NCI-H82 (cell line): ENCODE measurements around the gene PRR13.
A peak's percentile ranks its signal among the peaks of the same experiment; 100 is the strongest.
"Not testable (repeated sequence)": the region's sequence is repeated elsewhere in the genome, so short reads cannot be mapped to it uniquely, and the experiment has no call there.

Source experiments
- DNase-seq: peaks from one replicate; lab custom pipeline; 2025; lab: John Stamatoyannopoulos, UW

The PRR13 gene

DNA sequence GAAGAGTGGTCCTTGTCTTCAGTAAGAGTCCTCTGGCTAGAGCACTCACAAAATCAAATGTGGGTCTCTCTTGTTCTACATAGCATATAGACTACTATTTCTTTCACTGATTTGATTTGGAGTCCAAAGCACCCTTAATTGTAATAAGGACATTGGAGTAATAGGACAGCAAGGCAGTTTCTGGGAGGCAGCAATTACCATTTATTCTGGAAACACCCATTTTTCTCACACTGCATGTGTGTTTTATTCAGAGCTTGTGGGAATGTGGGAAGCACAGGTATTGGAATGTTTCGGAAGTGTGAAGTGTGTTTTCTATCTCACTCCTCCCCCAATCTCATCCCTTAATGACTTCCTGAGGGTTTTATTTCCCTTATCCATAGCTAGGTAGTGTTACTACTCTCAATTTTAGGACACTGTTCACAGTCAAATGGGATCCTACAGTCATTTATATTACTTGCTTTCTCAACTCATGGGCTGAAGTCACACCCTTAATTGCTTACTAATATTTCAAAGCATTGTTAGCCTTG is 30.6 kb downstream of the PRR13 start:
- no peak for DNase-seq

DNA sequence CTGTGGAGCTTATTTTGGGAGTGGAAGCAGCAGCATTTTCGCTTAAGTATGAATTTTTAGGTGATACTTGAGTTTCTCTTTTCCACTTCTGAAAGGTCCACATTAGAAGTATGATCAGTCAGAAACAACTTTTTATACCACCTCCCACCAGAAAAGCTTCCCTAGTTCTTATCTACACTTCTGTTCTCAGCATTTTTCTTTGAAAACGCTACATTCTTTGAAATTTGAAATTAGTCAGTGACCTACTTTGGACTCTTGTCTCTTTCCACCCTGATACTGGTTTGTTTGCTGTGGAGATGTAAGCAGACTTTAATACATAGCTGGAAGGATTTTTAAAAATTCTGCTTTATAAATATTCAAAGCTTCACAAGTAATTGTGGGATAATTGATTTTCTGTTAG is 32.5 kb downstream of the PRR13 start:
- no peak for DNase-seq

DNA sequence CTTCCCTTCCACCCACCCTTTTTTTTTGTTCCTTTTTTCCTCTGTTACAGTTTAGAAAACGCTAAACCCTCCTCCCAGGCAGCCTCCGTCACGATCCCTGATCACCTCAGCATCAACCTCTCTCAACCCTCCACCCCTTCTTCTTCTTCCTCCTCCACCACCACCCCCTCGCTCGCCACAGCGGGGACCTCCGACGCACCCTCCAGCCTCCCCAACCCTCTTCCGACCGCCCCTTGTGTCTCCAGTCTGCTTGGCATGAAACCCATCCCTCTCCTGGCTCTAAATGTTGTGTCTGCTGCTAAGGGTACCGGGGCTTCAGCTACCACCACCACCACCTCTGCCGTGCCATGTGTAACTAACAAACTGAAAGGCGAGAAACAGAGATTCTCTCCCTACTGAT is 33.3 kb downstream of the PRR13 start:
- no peak for DNase-seq

DNA sequence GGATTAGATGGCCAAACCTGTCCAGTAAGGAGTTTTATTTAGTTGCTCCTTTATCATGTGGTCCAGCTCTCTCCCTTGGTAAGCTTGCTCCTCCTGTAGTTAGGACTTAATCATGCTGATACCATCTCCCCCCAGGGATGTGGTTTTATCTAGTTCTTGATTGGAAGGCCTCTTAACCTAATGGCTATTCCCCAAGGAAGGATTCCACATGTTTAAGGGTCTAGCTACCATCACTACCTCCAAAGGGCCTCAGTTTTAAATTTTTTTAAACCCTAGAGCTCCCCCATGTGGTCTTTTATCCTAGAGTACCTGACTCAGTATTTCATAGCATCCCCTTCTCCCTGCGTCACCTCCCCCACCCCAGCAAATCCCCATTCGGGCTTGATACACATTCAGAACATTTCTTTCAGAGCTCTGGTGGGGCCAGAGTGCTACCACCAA is 35.3 kb downstream of the PRR13 start:
- peak; percentile 80 for DNase-seq

DNA sequence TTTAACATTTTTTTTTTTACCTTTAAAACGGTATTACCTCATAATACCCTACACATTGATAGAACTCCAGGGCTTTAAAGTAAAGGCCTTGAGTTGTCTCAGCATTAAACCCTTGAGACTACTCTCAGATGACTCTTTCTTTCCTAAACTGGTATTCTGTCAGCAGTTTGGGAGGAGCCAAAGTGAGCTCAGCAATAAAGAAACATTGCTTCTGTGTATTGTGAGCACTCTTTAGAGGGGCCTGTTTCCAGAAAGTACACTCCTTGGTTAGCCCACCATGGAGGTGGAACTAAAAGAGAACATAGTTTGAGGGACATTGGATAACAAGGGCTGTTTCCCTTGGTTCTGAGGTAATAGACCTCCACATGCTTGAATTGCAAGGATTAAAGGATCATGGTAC is 37.3 kb downstream of the PRR13 start:
- DNase-seq = no peak

DNA sequence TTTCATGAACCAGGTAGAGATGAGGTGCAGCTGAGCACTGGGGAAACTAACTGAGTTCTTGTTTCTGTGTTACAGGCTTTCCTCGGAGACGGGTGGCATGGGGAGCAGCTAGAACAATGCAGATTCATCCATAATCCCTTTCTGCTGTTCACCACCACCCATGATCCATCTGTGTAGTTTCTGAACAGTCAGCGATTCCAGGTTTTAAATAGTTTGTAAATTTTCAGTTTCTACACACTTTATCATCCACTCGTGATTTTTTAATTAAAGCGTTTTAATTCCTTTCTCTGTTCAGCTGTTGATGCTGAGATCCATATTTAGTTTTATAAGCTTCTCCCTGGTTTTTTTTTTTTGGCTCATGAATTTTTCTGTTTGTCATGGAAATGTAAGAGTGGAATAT is 37.8 kb downstream of the PRR13 start:
- DNase-seq = no peak

DNA sequence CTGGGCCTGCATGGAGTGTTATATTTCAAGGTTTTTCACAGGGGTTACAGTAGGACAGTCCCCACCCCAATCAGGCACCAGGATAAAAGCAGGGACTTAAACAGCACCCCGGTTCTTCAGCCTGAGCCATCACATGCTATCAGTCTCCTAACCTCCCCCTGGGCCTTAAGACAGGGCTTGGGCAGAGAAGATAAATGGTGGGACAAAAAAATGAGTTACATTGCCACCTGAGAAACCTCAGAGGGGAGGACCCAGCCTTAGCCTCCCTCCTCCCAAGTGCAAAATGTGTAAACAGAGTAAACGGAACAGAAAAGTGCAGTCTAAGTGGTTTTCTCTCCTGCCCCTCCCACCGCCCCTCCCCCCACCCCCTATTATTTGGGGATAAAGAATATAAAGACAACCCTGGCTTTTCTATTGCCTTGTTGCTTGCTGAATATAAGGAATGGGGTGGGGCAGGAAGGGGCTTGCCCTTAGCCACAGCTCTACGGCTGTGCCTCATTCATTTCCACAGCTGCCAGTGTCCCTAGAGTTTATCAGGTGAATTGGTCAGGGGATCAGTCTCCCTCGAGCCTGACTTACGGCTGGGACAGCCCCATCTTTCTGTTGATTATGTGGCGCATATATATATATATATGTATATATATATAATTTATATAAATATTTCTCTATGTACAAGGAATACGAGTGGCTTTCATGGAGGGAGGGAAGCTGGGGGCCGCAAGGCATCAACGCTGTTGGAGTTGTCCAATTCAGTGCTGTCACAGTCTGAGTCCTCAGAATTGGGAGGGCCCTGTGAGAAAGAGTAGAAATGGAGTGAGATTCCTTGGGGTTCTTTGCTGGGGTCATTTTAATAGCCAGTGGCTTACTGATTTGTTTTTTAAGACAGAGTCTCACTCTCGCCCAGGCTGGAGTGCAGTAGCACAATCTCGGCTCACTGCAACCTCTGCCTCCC is 39.2 kb downstream of the PRR13 start:
- DNase-seq = no peak

DNA sequence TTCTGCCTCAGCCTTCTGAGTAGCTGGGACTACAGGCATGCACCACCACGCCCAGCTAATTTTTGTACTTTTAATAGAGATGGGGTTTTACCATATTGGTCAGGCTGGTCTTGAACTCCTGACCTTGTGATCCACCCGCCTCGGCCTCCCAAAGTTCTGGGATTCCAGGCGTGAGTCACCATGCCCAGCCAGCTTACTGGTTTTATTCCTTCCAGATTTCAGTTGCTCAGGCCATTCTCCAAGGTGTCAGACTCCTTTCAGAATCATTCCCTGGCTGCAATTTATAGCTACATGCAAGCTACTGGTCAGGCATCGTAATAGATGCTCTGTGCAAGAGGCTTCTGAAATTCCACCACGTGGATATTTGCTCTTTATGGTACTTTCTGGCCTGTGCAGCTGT is 39.9 kb downstream of the PRR13 start:
- DNase-seq = not testable (repeated sequence)

DNA sequence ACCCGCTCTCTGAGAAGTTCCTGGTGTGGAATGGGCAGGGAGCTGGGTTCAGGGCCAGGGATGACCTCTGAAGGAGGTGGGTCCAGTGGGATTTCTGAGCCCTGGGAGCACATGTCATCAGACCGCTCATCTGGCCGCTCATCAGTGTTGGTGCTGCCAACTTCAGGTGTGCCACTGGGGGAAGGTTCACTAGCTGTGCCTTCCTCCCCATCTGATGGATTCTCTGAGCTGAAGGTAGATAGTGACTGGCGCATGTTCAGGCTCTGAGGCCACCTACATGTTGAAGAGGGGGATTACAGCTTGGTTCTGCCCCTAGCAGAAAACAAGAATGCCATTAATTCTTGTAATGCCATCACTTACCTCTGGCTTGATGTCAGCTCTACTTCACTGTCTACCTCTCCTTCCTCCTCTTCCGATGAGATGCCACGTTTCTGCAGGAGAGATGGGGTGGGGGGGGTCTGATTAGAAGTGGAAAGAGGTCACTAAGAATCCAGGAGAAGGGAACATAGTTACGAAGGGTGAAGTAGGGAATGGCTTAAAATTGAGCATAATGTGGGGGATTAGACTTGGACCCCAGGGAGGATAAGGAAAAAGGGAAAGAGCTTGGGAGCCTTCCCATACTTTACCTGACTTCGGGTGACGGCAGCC is 40.5 kb downstream of the PRR13 start:
- DNase-seq = peak; percentile 46

DNA sequence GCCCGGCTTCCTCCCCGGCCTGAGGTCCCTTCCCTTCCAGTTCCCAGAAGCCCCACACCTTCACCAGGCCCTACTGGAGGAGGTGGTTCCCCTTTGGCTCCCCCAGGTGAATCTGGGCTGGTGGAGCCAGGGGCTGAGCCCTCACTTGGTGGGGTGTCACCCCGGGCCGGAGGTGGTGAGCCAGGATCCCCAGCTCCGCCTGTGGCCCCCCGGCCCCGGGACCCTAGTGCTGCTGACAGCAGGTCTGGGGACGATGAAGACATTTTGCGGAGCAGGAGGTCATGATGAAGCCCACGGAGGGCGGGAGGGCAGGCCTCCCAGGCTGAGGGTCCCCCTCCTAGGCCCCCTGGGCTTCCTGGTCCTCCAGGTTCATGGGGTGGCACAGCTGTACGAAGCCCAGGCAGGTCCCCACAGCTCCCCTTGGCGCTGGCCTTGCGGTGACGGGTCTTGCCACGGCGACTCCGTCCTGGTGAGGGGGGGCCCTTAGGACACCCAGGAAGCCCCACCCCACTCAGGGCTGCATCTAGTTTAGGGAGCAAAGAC is 41.2 kb downstream of the PRR13 start:
- DNase-seq = no peak

DNA sequence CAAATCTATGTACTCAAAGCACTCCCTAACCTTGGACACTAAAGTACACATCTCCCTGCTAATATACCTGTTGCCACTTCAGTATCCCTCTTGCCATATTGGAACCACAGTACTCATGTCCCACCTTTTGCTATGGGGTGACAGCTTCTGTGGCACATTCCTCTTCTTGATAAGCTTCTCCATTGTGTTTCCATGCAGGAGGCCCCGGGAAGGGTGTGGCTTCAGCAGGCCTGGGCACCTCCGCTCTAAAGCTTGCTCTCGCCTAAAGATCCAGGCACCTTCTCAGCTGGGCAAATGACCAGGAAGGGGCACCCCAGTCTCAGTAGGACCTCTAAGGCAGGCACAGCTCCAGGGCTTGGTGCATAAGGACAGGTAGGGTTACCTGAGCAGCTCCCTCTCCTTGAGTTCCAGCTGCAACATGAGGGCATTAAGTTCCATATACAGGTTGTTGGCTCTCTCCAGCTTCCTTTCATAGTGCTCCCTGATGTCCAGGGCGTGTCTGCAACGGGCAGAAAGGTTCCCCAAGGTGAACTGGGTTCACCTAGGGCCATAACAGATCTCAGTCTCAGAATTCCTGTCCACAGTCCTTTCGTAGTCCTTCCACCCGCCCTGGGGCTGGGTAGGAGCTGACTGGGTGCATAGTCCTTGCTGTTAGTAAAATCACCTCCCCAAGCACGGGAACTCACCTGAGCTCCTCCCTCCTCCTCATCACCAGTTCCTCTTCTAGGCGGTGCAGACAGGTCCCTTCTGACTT is 41.9 kb downstream of the PRR13 start:
- DNase-seq = peak; percentile 43

DNA sequence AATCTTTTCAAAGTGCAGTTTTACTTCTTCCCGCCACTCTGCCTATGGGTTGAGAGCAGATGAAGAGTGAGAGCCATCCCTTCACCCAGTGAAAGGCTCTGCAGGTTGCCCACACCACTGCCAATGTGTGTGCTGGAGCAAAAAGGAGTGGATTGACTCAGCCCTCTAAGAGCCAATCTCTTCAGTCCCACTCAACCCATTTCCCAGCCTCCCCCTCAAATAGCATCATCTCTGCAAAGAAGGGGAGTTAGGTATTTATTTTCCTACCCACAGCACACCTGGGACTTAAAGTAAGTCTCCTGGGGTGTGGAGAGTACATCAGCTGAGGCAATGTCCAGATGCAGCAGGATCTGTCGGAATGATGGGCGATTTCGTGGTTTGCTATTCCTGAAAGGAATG is 42.4 kb downstream of the PRR13 start:
- DNase-seq = no peak

DNA sequence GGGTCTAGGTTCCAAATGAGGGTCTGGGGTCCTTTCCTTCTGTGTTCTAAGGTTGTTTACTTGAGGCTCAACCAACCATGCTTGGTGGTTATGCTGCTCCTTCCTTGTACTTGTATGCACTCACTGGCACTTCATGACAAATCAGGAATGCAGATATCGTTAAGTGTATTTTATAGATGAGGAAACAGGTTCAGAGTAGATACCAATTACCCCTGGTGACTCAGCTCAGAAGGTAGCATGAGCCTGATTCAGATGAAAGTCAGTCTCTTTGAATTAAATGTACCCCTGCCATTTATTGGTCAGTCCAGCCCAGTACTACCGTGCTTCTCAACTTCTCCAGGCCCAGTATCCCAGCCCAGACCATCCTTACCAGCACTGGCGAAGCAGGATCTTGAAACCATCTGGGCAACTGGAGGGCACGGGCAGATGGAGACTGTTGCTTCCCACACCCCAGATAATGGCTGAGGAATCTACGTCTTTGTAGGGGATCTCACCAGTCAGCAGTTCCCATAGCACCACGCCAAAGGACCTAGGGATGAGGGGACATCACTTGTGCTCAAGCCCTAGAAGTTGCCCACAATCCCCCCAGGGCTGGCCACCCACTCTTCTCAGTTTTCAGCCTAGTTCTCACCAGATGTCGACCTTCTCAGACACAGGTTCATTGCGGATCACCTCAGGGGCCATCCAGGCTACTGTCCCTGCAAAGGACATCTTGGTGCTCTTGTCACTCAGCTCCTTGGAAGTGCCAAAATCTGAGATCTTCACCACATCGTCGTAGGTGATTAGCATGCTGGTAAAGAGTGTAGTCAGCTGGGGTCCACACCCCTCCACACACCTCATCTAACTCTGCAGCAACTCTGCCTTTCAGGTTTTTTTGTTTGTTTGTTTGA is 43.4 kb downstream of the PRR13 start:
- no peak for DNase-seq

DNA sequence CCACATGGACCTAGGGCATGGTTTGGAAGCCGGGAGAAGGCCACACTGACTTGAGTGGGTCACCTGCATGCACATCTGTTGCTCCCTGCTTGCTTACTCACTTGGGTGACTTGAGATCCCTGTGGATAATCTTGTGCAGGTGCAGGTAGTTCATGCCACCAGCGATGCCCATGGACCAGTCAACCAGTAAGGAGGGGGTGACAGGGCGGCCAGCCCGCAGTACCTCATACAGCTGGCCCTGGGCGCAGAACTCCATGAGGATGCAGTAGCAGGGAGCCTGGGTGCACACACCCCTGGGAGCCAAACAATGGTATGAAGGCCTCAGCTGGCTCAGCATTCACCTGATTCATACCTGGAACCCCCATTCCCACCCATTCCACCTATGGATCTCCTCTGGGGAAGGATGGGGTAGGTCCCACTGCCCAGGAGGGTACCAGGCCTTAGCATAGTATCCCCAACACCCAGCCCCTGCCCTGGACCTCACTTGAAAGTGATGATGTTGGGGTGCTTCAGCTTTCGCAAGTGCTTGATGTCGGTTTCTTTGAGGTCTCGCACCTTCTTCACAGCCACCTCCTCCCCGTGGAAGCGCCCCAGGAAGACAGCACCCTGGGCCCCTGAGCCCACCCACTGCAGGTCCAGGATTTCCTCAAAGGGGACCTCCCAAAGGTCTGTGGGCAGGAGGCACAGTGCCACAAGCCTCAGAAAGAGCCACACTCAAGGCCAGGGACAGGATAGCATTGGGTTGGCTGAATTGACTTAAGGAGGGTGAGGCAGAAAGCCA is 44.6 kb downstream of the PRR13 start:
- DNase-seq = no peak

DNA sequence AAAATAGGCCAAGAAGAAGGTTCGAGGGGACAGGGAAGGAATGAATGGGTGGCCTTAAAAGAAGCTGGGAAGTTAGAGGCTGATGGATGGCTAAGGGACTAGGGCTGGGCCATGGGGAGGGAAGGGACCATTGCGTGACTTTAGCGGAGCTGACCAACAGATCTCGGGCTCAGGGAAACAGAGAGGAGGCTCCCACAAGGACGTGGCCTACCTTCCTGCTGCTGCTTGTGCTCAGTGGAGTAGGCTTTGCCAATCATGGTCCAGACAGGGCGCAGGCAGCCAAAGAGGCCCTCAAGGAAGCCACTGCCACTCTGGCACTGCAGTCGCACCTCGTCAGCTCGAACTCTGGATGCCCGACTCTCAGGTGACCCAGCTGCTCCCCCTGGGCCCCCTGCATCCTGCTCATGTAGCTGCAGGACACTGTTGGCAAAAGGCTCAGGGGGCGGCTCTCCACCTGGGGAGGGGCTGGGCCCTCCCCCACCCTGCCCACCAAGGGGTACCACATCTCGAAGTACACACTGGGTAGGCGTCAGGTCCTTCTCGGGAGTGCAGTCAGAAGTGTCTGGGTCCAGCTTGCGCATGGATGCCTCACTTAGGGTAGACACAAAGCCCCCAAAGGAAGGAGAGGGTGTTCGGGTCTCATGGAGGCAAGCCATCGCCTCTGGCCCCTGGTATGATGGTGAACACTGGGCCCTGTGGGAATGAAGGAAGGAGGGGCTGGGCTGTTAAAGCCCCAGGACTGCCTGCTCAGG is 45.4 kb downstream of the PRR13 start:
- DNase-seq = no peak

DNA sequence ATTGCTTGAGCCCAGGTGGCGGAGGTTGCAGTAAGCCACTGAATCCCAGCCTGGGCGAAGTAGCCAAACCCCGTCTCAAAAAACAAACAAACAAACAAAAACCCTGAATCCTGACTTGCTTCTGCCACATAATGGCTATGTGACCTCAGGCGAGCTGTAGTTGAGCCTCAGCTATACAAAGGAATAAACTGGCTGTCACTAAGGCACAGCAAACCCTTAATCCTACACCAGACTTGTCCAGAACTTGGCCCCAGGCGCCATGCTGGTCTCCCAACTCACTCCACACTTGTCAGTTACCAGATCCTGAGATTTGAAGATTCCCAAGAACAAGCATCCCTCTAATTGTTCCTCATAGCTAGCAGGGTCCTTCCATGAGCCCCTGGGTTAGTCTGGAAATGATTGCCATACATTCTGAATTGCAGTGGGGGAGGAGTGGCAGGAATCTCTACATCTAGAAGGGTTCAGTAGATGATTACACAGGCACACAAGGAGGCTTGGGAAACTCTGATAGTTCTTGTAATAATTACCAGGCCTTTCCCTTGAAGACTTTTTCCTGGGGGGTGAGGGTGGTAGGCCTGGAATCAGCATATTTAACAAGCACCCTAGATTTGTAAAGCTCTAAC is 47.8 kb downstream of the PRR13 start:
- no peak for DNase-seq

DNA sequence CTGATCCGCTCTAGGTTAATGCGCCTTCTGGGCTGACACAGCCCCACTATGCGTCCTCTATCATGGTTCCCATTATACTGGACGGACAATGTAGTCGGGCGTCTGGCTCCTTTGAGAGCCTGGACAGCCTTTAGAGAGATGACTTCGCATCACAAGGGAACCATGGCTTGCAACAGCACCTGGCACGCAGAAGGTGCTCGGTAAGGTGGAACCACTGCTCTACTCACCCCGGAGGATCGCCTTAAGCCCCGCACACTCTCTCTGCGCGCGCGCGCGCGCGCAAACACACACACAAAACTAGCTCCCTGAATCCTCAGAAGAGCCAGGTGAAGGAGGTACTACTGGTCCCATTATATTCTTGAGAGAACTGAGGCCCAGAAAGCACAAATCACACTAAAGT is 50.7 kb downstream of the PRR13 start:
- peak; percentile 79 for DNase-seq

DNA sequence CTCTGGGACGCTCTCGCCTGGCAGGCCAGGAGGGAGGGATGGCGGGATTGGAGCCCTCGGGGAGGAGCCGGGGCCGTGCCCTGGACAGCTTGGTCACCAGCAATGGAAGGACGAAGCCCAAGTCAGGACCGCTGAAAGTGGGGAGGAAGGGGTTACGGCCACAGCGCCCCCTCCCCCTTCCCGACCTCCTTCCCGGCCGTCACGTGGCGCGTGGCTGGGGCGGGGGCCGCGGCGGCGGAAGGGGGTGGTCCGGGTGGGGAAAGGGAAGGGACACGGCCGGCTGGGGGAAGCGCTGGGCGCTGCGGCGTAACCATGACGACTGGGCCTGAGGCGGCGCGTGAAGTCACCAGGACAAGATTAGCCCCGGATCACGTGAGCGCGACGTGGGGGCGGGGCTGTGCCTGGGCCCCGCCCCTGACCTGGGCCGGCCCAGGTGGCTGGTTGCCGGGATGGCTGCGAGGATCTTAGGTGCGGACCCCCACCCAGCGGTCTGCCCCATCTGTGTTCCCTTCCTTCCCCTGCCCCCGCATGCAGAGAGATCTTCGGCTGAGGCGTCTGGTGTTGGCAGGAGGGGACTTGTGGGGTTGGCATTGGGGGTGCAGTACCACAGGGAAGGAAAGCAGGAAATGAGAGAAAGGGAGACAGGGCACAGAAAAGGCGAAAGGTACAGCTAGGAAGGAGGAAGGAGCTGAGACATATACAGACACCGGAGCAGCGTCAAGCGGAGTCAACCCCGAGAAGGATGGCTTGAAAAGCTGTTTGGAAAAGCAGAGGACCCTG is 51.5 kb downstream of the PRR13 start:
- DNase-seq = peak; percentile 96
